GM18498 (cell line): ENCODE results near the gene FAT3.

Experiments
- ATAC-seq: cut with Tn5 transposase; IDR thresholded peaks from one replicate; pipeline ENCODE4 v1.9.1; 2021; ENCODE audit warnings: mild to moderate bottlenecking, moderate library complexity; ENCODE audit not compliant: unreplicated experiment

Gene FAT3

DNA sequence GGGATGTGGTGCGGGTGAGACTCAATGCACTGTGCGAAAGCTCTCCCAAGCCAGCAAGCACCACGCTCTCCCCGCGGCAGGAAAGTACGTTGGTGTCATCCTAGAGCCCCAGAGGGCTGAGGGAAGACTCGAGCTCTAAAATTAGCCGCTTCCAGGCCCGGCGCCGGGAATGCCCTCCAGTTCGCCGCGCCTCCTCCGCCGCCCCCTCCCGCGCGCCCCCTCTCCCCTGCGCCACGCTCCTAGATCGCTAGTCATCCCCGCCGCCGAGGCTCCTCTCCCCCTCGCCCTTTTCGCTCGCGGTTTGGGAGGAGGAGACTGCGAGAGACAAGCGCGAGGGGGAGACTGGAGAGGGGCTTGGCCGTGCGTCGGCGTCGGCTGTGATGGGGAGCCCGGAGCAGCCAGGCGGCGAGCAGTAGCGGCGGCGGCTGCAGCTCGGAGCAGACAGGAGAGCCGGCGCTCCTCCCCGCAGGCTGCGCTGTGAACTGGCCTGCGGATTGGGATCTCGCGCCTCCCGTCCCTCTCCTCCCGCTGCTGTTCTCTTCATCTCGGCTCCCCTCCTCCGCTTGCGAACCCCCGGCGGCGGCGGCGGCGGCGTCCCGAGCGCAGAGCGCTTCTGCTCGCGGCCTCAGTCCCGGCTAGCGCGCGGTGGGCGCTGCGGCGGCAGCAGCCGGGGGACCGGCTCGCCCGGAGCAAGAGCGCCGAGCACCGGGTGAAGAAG lies at the start of gene FAT3:
Gene FAT3 (plus strand): TSS at position 412 of the 718 bp plus-strand sequence. CDS start 127,295 bp downstream, outside the sequence.
- ATAC-seq = no peak

DNA sequence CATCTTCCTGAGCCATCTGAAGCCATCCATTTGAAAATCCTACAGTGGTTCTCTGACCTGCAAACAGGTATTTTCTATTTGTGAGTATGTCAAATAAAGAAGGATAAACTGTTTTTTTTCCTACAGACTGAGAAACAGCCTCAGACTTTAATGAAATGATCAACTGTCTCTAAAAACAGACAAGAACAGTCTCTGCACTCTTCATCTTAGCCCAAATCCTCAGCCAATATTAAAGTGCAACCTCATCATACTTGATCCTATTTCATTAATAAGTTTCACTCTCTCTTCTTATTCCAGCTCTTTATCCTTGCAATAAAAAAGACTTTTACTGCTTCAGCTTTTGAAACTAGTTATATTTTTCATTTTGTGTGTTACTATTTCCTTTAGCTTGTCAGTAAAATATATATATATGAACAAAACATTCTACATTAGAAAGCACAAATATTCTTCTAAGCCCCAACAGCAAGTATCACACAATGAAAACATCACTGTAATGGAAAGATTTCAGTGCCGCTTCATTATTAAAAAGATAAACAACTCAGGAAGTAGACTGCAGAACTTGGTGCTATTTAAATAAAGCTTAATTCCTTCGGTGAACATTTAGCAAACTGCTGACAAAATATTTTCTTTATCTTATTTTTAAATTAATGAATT lies 45.5 kb upstream of the FAT3 start:
- ATAC-seq = no peak

DNA sequence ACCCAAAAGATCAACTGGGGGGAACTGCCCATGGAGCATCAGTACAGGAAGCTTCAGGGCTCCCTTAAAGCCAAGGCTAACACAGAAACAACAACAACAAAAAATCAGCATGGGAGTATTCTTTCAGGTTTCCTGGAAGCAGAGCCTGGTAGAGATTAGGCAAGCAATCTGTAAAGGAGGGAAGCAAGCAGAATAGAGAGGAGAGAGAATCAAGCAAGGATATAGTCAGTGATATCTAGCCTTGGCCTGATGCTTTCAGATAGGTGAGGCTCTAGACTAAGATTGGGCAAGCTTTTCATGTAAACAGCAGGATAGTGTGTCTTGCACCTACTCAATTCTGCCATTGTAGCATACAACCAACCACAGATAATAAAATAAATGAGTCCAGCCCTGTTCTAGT lies 44.4 kb upstream of the FAT3 start:
- no peak for ATAC-seq

DNA sequence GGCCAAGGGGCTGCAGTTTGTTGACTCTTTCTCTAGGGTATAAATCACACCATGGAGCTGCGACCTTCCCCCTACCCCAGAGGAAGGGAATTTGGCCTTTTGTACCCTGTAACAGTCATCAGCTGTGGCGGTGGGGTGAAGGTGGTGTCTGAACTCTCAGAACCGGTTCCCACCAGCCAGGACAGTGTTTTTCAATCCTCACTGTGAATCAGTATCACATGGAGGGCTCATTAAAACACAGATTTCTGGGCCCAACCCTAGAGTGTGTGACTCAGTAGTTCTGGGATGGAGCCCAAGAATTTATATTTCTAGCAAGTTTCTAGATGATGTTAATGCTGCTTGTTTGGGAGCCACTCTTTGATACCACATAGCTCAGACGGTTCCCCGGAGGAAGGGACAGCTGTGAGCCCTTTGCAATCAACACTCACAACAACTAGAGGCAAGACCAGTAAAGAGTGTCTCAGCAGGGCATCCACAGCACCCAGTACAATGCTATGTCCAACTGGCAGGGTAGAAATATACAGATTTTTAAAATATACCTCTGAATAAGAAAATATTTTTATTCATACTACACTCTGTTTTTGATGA lies 43.9 kb upstream of the FAT3 start:
- ATAC-seq = no peak

DNA sequence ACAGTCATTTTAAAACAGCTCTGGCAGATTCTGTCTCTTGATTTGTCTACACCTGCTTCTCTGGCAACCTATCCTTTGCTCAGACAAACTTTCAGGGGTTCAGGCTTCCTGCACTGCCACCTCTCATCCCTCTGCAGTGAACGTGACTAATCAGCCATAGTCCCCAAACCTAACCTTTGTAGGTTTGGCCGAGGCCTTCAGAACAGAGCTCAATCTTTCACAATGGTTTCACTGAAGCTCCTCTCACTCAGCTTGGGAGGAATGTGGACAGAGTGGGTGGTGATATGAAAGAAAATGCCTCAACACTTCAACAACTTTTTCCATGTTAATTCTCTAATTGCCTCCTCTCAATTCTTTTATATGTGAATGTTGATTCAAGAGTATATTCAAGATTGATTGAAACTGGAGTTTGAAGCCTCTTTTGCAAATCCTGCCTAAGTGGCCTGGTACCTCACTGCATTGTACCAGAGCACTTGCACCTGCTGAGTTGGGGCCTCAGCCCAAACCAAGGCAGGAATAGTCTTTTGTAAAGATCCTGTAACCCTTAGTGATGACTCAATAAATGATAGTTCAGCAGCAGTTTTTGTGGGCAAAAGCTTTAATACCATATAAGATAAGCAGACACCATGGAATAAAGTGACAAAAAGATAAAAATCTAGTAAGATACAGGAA lies 33.9 kb upstream of the FAT3 start:
- no peak for ATAC-seq

DNA sequence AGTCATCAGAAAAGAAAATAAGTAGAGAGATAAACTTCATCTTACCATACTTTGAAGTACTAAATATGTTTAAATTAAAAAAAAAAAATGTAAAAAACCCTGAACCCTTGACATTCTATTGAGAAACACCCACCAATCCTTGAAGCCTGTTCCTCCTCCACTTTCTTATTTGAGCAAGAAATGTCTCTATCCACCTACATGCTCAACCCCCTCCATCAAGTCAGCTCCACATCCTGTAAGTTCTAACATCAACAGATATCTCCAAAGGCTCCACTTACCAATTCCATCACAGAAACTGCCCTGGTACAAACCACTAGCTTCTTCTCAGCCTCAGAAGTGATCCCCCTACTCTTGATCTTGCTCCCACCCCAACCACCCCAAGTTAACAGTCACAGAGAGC lies 32.5 kb upstream of the FAT3 start:
- ATAC-seq = no peak

DNA sequence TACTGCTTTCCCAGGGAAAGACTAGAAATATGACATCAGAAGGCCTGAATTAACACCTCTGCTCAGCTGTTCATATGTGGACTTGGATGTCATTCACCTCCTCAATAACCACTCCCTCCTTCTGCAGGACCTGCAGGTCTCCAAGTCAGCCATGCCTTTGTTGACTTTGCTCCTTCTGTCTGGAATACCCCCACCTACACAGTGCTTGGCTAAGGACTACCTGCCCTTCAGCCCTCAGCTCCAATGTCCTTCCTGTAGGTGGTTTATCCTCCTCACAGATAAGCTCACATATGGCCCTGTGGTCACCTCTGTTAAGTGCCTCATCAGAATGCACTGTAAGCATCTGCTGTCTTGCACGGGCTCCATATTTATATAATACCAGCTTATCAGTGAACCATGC lies 26.4 kb upstream of the FAT3 start:
- no peak for ATAC-seq

DNA sequence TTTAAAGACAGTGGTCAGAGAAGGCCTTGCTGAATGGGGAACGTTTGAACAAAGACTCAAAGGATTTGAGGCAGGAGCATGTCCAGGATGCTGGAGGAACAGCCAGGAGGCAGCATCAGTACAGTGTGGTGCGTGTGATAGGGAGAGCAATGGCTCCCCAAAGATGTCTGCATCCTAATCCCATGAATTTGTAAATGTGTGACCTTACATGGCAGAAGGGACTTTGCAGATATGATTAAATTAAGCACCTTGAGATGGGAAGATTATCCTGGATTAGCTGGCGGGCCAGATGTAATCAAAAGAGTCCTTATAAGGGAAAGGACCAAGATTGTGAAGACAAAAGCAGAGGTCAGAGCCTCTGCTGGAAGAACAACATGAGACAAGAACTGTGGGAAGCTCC lies 24.6 kb upstream of the FAT3 start:
- ATAC-seq = no peak

DNA sequence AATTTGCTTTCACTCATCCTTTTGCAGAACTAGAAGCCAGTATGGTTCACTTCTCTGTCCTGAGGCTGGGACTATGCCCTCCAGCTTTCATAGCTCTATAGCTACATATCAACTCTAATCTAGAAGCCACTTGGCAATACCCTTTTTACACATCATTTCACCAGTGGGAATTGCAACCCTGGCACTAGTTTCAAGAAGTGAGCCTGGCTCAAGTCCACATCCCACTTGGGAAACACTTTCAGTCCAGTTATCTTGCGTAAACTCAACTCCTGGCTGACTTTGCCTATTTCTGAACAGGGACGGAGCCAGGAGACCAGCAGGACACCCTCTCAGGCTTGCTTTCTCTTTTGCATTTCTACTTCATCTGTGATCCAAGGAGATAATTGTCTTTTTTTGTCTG lies 19.9 kb upstream of the FAT3 start:
- ATAC-seq = no peak

DNA sequence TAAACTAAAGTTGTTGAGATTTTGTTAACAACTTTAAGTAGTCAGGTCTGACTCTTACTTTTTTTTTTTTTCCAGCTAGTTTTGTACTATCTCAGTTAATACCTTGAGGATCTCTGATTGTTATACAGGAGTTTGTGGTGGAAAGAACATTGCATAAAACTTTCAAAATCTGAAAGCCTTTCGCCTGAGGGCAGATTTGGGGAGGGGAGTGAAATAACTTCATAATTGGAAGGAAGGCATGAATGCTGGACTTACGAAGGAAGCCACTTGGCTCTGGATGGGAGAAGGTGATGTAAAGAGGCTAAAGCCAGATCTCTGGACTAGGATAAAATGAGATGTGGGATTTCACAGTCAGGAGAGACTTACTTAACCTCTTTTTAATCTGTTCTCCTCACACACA lies 18.2 kb upstream of the FAT3 start:
- no peak for ATAC-seq

DNA sequence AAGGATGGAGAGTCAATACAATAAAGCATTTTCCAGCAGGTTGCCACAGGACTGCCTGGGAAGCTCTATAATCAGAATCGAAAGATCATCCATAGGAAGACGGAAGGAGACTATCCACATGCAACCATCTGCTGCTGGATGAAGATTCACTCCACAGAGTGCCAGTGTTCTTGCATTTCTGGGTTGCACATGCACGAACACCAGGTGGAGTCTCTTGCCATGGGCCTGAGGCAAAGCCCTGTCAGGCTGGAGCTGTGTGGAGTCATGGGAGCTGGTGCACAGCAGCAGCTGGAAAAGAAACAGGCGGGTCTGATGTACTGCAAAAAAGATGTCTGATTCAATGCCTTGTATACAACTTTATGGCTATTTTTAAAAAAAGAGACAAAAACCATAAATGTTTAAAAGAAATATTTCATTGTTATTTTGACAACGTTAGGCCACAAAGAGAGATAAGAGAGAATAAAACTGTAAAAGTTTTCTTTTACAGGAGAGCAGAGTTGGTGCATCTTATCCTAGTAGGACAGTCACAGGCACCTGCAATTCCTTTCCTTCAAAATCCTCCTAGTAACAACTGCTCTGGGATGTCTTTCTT lies 12.9 kb upstream of the FAT3 start:
- no peak for ATAC-seq

DNA sequence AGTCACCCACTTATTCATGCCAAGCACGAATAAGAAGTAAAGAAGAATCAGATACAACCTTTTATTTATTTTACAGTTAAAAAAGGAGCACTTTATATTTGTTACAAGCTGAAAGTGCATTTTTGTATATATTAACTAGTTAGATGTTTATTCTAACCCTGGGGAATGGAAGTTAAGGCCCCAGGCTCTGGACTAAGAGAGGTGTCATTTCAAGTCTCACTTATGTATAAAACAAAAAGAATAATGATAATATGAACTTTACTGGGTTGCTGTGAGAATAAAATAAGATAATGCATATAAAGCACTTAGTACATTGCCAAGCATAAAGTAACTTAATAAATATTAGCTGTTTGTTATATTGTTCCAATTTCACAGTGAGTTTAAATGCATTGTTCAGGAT lies 12.1 kb upstream of the FAT3 start:
- no peak for ATAC-seq

DNA sequence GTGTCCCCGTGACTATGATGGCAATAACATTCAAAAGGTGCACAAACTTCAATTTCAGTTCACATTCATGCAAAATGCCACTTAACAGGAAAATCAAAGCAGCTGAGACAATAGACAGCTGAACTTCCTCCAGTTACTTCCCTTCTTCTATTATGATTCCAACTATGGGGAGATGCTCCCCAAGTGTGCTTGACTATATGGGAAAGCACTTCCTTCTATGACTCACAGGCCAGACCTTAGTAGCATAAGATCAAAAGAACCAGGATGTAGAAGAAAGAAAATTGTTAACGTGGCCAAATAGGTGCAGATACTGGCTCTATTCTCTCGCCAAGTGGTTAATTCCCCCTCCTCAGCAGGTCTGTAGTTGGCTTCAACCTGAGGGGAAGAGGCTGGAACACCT lies 7.8 kb upstream of the FAT3 start:
- no peak for ATAC-seq

DNA sequence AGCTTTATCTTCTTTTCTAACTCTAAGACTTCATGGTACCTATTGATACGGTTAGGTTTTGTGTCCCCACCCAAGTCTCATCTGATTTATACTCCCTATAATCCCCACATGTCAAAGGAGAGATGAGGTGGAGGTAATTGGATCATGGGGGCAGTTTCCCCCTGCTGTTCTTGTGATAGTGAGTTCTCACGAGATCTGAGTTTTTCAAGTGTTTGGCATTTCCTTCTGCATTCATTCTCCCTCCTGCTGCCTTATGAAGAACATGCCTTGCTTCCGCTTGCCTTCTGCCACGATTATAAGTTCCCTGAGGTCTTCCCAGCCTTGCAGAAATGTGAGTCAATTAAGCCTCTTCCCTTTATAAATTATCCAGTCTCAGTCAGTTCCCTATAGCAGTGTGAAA lies 5.1 kb upstream of the FAT3 start:
- no peak for ATAC-seq

DNA sequence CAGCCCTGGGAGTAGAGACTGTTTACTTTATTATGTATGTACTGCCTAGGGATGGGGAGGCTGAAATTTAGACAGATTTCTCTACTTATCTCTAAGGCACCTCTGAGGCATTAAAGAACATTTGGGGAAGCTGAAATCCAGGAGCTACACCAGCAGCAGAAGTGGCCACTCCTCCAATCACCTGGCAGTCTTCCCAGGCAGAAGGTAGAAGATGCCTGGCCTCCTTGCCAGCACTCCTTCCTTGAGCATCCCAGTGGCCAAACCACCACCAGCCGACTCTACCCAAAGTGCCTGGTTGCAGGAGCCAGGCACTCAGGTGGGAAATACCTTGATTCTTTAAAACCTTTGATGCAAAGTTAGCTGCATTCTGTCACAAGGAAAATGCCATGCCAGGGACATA lies 1.9 kb upstream of the FAT3 start:
- no peak for ATAC-seq

DNA sequence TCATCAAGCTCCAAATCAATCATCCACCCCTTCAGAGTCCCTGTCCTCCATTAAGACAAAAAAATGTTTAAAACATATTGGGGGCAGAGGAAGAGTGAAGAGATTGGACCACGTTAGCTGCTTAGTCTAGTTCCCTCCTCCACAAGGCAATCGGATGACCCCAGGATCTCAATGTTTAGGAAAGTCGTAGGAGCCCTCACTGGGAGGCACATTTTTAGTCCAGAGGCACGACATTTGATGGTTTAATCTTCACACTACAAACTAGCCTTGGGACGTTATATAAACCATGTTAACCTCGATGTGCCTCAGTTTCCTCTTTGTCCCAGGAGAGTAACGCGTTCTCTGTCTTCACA lies 588 bp upstream of the FAT3 start:
- no peak for ATAC-seq

DNA sequence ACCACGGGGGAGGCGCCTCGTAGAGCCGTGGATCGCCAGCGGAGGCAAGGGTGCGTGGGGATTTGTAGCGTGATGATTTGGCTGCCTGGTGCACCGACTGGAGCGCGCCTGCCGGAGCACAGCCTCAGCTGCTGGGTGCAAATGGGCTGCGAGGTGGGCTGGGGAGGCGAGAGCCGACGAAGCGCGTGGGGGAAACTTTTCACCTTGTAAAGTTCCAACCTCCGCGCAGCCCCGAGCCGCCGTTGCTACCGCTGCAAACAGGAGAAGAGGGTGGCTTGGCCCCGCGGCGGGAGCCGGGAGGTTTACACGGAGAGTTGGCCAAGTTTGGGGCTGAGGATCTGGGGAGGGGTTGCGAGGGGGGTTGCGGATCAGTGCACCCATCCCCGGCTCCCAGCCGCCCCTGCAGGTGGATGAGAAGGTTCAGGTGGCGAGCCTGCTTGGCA lies 528 bp downstream of the FAT3 start:
- ATAC-seq = no peak

DNA sequence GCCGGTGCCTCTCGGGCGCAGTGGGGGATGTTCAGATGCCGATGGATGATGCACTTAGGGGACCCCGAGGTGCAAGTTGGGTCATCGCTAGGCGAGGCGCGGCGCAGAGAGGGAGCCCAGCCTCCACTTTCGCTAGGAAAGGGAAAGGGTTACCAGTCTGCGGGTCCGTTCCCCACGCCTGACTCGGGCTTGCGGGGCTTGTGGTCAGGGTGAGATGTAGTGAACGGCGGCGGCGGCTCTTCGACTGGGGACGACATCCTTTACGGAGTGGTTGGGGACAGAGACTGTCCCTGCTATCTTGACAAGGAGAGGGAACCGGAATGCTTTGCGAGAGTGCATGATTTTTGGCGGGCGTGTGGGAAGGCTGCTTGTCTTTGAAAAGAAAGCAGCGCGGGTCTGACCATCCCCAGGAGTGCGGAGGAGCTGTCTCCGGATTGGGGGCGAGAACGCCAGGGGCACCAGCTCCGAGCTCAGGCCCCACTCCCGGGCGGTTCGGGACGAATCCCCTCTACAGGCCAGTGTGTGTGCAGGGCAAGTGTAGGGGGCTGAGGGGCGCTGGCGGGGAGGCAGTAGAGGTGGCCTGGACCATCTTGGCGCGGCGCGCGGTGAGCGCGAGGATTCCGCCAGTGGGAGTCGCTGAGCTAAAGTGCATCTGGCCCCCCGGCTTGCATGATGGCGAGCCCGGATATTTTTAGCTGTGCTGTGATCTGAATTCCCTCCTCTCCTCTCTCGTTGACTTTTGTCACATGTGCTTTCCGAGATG lies 1.1 kb downstream of the FAT3 start:
- ATAC-seq = no peak

DNA sequence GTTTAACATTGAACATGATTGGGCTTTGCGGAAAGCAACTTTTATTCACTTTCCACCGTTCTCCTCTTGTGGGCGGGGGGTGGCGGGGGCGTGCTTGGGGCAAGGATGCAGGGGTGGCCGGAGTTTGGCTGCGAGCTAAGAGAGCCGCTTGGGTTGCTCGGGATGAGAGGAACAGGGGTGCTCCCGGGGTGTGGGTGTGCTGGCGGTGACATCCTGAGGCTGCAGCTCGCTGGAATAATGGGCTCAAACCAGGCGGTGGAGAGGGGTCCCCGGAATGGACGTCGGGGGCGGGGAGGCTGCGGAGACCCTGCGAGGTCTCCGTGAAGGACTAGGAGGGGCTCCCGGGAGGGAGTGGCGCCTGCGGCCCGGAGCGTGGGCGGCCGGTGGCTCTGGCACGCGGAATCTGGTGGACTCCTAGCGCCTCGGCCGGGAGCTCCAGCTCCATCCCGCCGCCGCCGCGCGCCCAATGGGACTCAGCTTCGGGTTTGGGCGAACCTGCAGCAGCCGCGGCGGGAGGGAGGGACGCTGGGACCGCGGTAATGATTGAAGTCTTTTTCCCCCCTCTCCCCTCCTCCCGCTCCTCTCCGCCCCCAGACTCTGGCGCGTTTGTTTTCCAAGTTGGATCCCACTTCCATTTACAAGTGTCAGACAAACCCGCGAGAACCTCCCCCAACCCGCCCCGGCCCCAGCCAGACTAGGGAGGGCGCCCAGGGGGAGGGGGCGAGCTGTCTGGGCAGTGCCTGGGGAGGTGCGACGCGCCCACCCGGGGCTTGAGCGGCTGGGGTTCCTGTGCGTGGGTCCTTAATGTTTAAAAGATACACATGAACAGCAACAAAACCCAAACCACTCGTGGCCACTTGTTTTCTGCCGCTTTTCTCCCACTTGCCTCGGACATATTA lies 2.0 kb downstream of the FAT3 start:
- no peak for ATAC-seq
